Measurements from ENCODE around the gene FRMD3.

DNA sequence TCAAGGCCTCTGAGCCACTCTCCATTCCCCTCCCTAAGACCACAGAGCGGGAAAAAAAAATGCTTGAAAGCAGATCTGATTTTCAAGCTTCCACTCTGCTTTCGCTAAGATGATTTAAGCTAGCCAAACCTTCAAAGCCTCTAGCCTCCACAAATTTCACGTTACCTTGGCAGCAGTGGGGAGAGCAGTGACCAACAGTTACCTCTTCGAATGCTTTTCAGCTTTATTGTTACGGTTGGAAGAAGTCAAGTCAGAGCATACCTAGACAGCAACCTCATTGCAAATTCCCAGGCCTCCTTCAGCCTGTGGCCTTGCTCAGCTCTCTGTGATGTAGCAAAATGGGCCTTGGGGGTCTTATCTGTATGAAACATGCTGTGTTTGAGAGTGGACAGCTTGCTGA is 89.6 kb downstream of the FRMD3 start:
- TF ChIP-seq EZH2 (IDR thresholded peaks at IDR 0.05; ENCODE audit: low read length, missing control alignments), result no peak
- TF ChIP-seq, protein P1, sequence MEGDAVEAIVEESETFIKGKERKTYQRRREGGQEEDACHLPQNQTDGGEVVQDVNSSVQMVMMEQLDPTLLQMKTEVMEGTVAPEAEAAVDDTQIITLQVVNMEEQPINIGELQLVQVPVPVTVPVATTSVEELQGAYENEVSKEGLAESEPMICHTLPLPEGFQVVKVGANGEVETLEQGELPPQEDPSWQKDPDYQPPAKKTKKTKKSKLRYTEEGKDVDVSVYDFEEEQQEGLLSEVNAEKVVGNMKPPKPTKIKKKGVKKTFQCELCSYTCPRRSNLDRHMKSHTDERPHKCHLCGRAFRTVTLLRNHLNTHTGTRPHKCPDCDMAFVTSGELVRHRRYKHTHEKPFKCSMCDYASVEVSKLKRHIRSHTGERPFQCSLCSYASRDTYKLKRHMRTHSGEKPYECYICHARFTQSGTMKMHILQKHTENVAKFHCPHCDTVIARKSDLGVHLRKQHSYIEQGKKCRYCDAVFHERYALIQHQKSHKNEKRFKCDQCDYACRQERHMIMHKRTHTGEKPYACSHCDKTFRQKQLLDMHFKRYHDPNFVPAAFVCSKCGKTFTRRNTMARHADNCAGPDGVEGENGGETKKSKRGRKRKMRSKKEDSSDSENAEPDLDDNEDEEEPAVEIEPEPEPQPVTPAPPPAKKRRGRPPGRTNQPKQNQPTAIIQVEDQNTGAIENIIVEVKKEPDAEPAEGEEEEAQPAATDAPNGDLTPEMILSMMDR (conservative IDR thresholded peaks at IDR 0.05 in 1 of 2, IDR thresholded peaks at IDR 0.05 in 1 of 2; ENCODE audit: low read depth in 1 of 2, low read length in 2 of 2), result no peak

All from fibroblast of lung (primary cell).